Measurements from ENCODE around the gene C16orf74.

C16orf74 gene

DNA sequence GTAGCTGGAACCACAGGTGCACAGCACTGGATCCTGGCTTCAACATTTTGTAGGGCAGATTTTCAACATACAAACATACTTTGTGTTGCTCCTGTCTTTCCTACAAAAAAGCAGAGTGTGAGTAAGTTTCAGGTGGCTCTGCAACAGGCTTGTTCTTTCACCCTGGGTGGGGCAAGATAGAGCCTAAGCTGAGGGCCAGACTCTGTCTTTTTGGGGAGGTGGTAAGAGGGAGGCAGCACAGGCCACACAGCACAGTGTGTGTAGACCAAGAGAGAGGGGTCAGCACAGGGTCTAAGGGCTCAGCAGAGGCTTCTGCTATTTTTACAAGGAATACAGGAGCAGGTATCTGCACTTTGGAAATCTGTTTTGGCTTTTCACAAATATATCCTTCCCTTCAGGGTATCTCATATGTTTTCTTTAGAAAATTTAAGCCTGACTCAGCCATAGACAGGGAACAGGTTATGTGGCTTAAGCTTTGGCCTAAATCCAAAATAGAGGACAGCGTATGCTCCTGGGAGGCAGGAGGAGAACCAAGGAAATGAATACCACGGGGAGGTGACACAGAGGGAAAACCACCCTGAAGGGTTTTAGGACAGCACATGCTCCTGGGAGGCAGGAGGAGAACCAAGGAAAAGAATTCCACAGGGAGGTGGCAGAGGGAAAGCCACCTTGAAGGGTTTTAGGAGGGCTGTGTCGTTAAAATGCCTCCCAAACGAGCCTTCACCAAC, 26.9 kb upstream of the C16orf74 start:
- Histone ChIP-seq H3K9me3 (ENCODE audit: severe bottlenecking) (no peaks in the 10 kb centered on the region), H3K27ac (ENCODE audit: poor library complexity, severe bottlenecking) (peak overlapping the region; percentile 57), H3K4me3 (ENCODE audit: severe bottlenecking) (no peak overlapping the region), H3K36me3 (ENCODE audit: low read depth) (peaks cover 55% of the 10 kb centered on the region), H3K27me3 (ENCODE audit: insufficient read depth, poor library complexity, severe bottlenecking) (no peaks in the 10 kb centered on the region), H3K4me1 (ENCODE audit: insufficient read depth, poor library complexity, severe bottlenecking) (peaks cover 20% of the 10 kb centered on the region)
- peak; percentile 88 for ATAC-seq (ENCODE audit: low read depth)
- DNase-seq (ENCODE audit: low spot score), result no peak
- TF ChIP-seq, protein P1, sequence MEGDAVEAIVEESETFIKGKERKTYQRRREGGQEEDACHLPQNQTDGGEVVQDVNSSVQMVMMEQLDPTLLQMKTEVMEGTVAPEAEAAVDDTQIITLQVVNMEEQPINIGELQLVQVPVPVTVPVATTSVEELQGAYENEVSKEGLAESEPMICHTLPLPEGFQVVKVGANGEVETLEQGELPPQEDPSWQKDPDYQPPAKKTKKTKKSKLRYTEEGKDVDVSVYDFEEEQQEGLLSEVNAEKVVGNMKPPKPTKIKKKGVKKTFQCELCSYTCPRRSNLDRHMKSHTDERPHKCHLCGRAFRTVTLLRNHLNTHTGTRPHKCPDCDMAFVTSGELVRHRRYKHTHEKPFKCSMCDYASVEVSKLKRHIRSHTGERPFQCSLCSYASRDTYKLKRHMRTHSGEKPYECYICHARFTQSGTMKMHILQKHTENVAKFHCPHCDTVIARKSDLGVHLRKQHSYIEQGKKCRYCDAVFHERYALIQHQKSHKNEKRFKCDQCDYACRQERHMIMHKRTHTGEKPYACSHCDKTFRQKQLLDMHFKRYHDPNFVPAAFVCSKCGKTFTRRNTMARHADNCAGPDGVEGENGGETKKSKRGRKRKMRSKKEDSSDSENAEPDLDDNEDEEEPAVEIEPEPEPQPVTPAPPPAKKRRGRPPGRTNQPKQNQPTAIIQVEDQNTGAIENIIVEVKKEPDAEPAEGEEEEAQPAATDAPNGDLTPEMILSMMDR (IDR thresholded peaks at IDR 0.05; ENCODE audit: poor library complexity, severe bottlenecking), result no peak

DNA sequence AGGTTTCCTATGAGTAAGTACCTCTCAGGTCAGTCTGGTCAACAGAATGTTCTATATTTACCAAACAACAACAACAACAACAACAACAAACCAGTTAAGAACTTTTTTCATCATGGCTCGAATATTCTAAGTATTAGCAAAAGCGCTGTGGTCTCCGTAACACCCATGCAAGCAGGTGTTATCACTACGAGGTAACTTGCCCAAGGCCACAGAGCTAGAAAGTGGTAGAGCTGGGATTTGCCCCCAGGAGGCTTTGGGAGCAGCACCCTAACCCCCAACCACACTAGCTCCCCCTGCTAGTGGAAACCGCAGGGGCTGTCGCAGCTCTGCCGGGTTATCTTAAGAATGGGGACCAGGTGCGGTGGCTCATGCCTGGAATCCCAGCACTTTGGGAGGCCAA, 23.9 kb upstream of the C16orf74 start:
- no peak overlapping the region for H3K4me3 ChIP-seq (ENCODE audit: severe bottlenecking)
- H3K9me3 ChIP-seq (ENCODE audit: severe bottlenecking), result no peaks in the 10 kb centered on the region
- H3K36me3 ChIP-seq (ENCODE audit: low read depth), result peaks cover 44% of the 10 kb centered on the region
- H3K27me3 ChIP-seq (ENCODE audit: insufficient read depth, poor library complexity, severe bottlenecking), result no peaks in the 10 kb centered on the region
- DNase-seq (ENCODE audit: low spot score) (no peak), ATAC-seq (ENCODE audit: low read depth) (no peak)
- TF ChIP-seq, protein P1 (IDR thresholded peaks at IDR 0.05; ENCODE audit: poor library complexity, severe bottlenecking), result no peak
- H3K4me1 ChIP-seq (ENCODE audit: insufficient read depth, poor library complexity, severe bottlenecking), result peaks cover 20% of the 10 kb centered on the region
- H3K27ac ChIP-seq (ENCODE audit: poor library complexity, severe bottlenecking), result no peak overlapping the region

DNA sequence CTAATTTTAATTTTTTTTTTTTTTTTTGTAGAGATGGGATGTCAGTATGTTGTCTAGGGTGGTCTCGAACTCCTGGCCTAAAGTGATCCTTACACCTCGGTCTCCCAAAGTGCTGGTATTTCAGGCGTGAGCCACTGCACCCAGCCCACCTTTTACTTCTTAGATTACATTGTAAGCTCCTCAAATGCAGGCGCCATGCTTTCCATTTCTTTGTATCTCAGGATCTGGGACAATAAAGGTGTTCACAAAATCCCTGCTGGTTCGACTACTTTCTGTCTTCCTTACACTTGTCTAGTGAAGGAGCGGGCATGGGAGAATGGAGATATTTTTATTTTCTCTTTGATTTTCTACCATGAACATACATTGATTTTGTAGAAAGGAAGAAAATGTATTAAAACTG, 23.2 kb upstream of the C16orf74 start:
- no peak overlapping the region for H3K4me3 ChIP-seq (ENCODE audit: severe bottlenecking)
- H3K27ac ChIP-seq (ENCODE audit: poor library complexity, severe bottlenecking), result no peak overlapping the region
- peaks cover 39% of the 10 kb centered on the region for H3K36me3 ChIP-seq (ENCODE audit: low read depth)
- DNase-seq (ENCODE audit: low spot score), result no peak
- TF ChIP-seq, protein P1 (IDR thresholded peaks at IDR 0.05; ENCODE audit: poor library complexity, severe bottlenecking), result no peak
- no peak for ATAC-seq (ENCODE audit: low read depth)
- no peaks in the 10 kb centered on the region for H3K9me3 ChIP-seq (ENCODE audit: severe bottlenecking)
- no peaks in the 10 kb centered on the region for H3K27me3 ChIP-seq (ENCODE audit: insufficient read depth, poor library complexity, severe bottlenecking)
- H3K4me1 ChIP-seq (ENCODE audit: insufficient read depth, poor library complexity, severe bottlenecking), result peaks cover 20% of the 10 kb centered on the region

DNA sequence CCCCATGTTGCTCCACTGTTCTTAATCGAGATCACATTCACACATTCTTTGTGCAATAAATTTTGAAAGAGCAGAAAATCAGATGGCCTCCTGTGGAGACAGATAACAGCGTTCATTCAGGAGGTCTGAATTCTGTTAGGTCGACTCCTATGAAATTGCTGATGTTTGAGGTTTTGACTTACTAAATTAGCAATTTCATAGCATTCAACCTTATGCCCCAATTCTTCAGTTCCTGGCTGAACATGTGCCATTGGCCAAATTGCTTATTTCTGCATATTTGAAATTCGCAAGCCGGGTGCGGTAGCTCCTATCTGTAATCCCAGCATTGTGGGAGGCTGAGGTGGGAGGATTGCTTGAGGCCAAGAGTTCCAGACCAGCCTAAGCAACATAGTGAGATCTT, 22.1 kb upstream of the C16orf74 start:
- DNase-seq (ENCODE audit: low spot score) (no peak), ATAC-seq (ENCODE audit: low read depth) (no peak)
- TF ChIP-seq, protein P1 (IDR thresholded peaks at IDR 0.05; ENCODE audit: poor library complexity, severe bottlenecking), result no peak
- peaks cover 20% of the 10 kb centered on the region for H3K4me1 ChIP-seq (ENCODE audit: insufficient read depth, poor library complexity, severe bottlenecking)
- no peak overlapping the region for H3K27ac ChIP-seq (ENCODE audit: poor library complexity, severe bottlenecking)
- no peak overlapping the region for H3K4me3 ChIP-seq (ENCODE audit: severe bottlenecking)
- H3K36me3 ChIP-seq (ENCODE audit: low read depth), result peaks cover 28% of the 10 kb centered on the region
- H3K9me3 ChIP-seq (ENCODE audit: severe bottlenecking), result no peaks in the 10 kb centered on the region
- no peaks in the 10 kb centered on the region for H3K27me3 ChIP-seq (ENCODE audit: insufficient read depth, poor library complexity, severe bottlenecking)

DNA sequence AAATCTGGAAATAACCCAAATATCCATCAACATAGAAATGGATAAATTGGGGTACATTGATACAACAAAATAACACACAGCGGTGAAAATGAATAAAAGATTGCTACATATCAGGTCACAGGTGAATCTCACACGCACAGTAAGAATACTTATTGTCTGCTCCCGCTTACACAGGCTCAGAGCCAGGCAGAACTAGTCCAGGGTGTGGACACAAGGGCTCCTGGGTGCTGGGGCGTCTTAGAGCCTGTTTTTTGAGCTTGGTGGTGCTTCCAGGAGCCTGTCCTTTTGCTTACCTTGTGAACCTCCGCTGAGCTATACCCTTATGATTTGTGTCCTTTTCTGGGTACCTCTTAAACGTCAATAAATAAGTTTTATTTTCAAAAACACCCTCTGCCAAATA, 19.8 kb upstream of the C16orf74 start:
- Histone ChIP-seq H3K36me3 (ENCODE audit: low read depth) (peaks cover 10% of the 10 kb centered on the region), H3K27ac (ENCODE audit: poor library complexity, severe bottlenecking) (no peak overlapping the region), H3K27me3 (ENCODE audit: insufficient read depth, poor library complexity, severe bottlenecking) (no peaks in the 10 kb centered on the region), H3K9me3 (ENCODE audit: severe bottlenecking) (no peaks in the 10 kb centered on the region), H3K4me1 (ENCODE audit: insufficient read depth, poor library complexity, severe bottlenecking) (peaks cover 15% of the 10 kb centered on the region), H3K4me3 (ENCODE audit: severe bottlenecking) (no peak overlapping the region)
- DNase-seq (ENCODE audit: low spot score) (no peak), ATAC-seq (ENCODE audit: low read depth) (no peak)
- TF ChIP-seq, protein P1 (IDR thresholded peaks at IDR 0.05; ENCODE audit: poor library complexity, severe bottlenecking), result no peak

All from RWPE2 (cell line).